Measurements from ENCODE around the gene MYRF. TPM values are rescaled to one million over a fixed set of nuclear protein-coding genes. Genes with fewer than 3 reads are reported as not detected.
A peak's percentile ranks its signal among the peaks of the same experiment; 100 is the strongest.

MYRF gene
- total and polyA plus RNA-seq, 9 of the 15 experiments (the other 6 are each of a cell fraction or from before 2014, with no cell fraction given): 2.3 to 25.8 (median 7.1) TPM

GRCh38 chr11:61815790-61816735 is 63.6 kb downstream of the MYRF start (continued):
- TF ChIP-seq REST (IDR thresholded peaks at IDR 0.05; ENCODE audit: borderline replicate concordance): no peak
- TF ChIP-seq REST (CRISPR knock-in tag; IDR thresholded peaks at IDR 0.05; ENCODE audit: low read depth): no peak
- no peak for TF ChIP-seq ZNF551 (CRISPR knock-in tag; IDR thresholded peaks at IDR 0.05)
- TF ChIP-seq ARNT (IDR thresholded peaks at IDR 0.05): 0 out of 4 replicates have a peak, but pooled peaks of 1 of the 2 experiments have one; percentile 40
- no peak for TF ChIP-seq ZNF445 (CRISPR knock-in tag; IDR thresholded peaks at IDR 0.05; ENCODE audit: low read depth)
- no peak for TF ChIP-seq CBX8 (IDR thresholded peaks at IDR 0.05; ENCODE audit: borderline replicate concordance, extremely low read depth, low read depth, low read length, poor library complexity, severe bottlenecking)
- TF ChIP-seq BHLHE40 (IDR thresholded peaks at IDR 0.05; ENCODE audit: low read length): no peak; the same call in 1 of the 2 replicates
- TF ChIP-seq CCNT2 (IDR thresholded peaks at IDR 0.05; ENCODE audit: borderline replicate concordance, extremely low read depth, insufficient read length, low read depth, low read length): peak; percentile 32
- TF ChIP-seq, protein P1, sequence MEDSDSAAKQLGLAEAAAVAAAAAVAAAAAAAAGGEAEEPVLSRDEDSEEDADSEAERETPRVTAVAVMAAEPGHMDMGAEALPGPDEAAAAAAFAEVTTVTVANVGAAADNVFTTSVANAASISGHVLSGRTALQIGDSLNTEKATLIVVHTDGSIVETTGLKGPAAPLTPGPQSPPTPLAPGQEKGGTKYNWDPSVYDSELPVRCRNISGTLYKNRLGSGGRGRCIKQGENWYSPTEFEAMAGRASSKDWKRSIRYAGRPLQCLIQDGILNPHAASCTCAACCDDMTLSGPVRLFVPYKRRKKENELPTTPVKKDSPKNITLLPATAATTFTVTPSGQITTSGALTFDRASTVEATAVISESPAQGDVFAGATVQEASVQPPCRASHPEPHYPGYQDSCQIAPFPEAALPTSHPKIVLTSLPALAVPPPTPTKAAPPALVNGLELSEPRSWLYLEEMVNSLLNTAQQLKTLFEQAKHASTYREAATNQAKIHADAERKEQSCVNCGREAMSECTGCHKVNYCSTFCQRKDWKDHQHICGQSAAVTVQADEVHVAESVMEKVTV (CRISPR knock-in tag; IDR thresholded peaks at IDR 0.05): no peak
- 0 out of 2 replicates have a peak, but pooled peaks have one; percentile 30 for TF ChIP-seq KLF1 (tag; IDR thresholded peaks at IDR 0.05)
- TF ChIP-seq RFX5 (IDR thresholded peaks at IDR 0.05; ENCODE audit: low read depth, low read length): no peak
- TF ChIP-seq NR2C1 (IDR thresholded peaks at IDR 0.05): no peak
- TF ChIP-seq NR2C1 (tag; IDR thresholded peaks at IDR 0.05): no peak
- no peak for TF ChIP-seq POU5F1 (IDR thresholded peaks at IDR 0.05; ENCODE audit: borderline replicate concordance, low read depth, low read length, partially characterized antibody)
- TF ChIP-seq E2F1 (CRISPR knock-in tag; IDR thresholded peaks at IDR 0.05): peak; percentile 90

All from K562 (cell line).